Cardiac muscle cell (in vitro differentiated cells and primary cell): ENCODE results near the gene KCNIP4. TPM values are rescaled to one million over a fixed set of nuclear protein-coding genes. Genes with fewer than 3 reads are reported as not detected.

Experiments
- DNase-seq, 2 donors: peaks; one replicate each; pipeline versions ENCODE4 v3.0.0 to v3.0.0-alpha.2; 2010 to 2017; ENCODE audit warnings: low read depth in 1 of 2, low spot score in 1 of 2
- H3K27ac ChIP-seq: fragments of 200-600 bp; sonication (generic); 2 replicates; pipeline ENCODE4 v1.5.1; 2016
- H3K27me3 ChIP-seq: fragments of 200-600 bp; sonication (generic); 2 replicates; pipeline ENCODE4 v1.6.0; 2016; ENCODE audit warnings: control low read depth
- H3K36me3 ChIP-seq: fragments of 200-600 bp; sonication (generic); 2 replicates; pipeline ENCODE4 v1.5.1; 2016; ENCODE audit warnings: control low read depth
- H3K4me1 ChIP-seq: fragments of 200-600 bp; sonication (generic); 2 replicates; pipeline ENCODE4 v1.8.1; 2017; ENCODE audit warnings: low read depth, mild to moderate bottlenecking, mixed run types
- H3K4me3 ChIP-seq: fragments of 200-600 bp; sonication (generic); 2 replicates; pipeline ENCODE4 v1.5.1; 2016; ENCODE audit warnings: mild to moderate bottlenecking
- H3K9me3 ChIP-seq: fragments of 200-600 bp; sonication (generic); 2 replicates; pipeline ENCODE4 v1.5.1; 2017; ENCODE audit warnings: low read depth, mild to moderate bottlenecking, control low read depth
- polyA plus RNA-seq: library from polyadenylated mRNA; unstranded; fragments of >200 nt; fragmentation: Nextera tagmentation; extraction: Ambion mirVana; gene quantifications from 2 replicates; pipeline ENCODE4 v1.2.1, GENCODE V29; 2016
- total RNA-seq: library from RNA; depleted of rRNA; stranded (reverse); fragments of >200 nt; gene quantifications from 2 replicates; pipeline ENCODE4 v1.2.3, GENCODE V29; 2016
- TF ChIP-seq, protein P1 (sequence below): IDR thresholded peaks from 2 replicates; pipeline ENCODE4 v1.5.1; 2012; ENCODE audit warnings: low read depth, mild to moderate bottlenecking, low read length

Gene KCNIP4
- total and polyA plus RNA-seq, 2 experiments from 2014 or later, result 14.5 to 15.9 TPM

DNA sequence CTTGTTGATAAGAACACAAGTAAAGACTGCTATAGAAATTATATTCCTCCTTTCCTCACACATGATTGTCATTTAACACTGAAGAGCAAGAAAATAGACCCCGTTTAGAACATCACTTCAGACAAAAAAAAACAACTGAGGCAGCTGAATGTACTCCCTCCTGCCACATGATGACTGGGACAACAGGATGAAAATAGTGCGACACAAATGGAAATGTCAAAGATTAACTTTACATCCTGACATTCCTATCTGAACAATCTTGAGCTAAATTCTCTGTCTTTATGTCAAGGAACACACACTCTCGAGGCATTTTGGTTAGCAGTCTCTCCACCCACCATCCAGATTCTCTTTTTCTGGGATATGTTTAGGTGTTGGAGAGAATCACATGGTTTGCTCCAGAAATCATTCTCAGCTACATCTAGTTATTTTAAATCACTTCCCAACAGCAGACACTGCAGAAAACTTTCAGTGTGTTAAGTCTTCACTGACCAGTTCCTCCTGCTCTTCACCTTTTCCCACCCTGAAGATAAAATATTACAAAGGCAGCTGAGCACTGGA lies 16.3 kb upstream of the KCNIP4 start:
- TF ChIP-seq, protein P1, sequence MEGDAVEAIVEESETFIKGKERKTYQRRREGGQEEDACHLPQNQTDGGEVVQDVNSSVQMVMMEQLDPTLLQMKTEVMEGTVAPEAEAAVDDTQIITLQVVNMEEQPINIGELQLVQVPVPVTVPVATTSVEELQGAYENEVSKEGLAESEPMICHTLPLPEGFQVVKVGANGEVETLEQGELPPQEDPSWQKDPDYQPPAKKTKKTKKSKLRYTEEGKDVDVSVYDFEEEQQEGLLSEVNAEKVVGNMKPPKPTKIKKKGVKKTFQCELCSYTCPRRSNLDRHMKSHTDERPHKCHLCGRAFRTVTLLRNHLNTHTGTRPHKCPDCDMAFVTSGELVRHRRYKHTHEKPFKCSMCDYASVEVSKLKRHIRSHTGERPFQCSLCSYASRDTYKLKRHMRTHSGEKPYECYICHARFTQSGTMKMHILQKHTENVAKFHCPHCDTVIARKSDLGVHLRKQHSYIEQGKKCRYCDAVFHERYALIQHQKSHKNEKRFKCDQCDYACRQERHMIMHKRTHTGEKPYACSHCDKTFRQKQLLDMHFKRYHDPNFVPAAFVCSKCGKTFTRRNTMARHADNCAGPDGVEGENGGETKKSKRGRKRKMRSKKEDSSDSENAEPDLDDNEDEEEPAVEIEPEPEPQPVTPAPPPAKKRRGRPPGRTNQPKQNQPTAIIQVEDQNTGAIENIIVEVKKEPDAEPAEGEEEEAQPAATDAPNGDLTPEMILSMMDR, result no peak
- Histone ChIP-seq H3K36me3 (no peaks in the 10 kb centered on the region), H3K4me3 (no peak overlapping the region), H3K27me3 (no peaks in the 10 kb centered on the region), H3K4me1 (no peaks in the 10 kb centered on the region), H3K27ac (no peak overlapping the region), H3K9me3 (no peaks in the 10 kb centered on the region)
- DNase-seq, result no peak

DNA sequence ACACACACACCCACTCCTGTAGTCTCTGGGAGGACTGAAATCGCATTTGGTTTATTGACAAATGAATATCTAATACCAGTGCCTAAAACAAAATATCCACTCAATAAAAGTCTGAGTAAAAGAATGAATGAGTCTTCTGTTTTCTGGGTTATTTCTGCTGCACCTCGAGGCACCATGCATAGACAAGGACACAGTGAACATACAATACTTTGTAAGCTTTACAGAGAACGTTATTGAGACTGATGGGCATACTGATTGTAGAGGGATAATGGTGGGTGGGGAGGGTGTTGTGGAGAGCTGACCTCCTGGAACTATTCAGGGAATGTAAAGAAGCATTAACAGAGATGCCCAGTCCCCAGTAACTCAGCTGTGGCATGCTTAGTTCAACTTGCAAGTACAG lies 14.1 kb upstream of the KCNIP4 start:
- Histone ChIP-seq H3K36me3 (no peaks in the 10 kb centered on the region), H3K4me1 (no peaks in the 10 kb centered on the region), H3K4me3 (no peak overlapping the region), H3K9me3 (no peaks in the 10 kb centered on the region), H3K27me3 (no peaks in the 10 kb centered on the region), H3K27ac (no peak overlapping the region)
- TF ChIP-seq, protein P1, result no peak
- DNase-seq, result no peak

DNA sequence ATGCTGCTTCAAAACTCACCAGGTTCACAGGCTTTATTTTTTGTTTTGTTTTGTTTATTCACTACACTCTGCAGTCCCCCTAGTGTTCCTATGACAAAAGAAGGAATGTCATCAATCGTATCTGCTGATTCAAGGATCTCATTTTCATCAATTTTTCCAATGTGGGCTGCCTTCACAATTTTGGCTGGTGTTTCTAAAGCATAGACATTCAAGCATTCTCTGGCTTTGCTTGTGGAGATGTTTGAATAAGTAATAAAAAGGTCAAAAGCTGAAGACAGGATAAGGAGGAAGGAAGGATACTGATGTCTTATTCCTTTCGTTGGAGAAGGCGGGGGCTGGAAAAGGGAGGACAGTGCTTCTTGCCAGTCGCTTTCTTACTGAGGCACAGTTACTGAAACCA lies 12.2 kb upstream of the KCNIP4 start:
- H3K27me3 ChIP-seq, result no peaks in the 10 kb centered on the region

DNA sequence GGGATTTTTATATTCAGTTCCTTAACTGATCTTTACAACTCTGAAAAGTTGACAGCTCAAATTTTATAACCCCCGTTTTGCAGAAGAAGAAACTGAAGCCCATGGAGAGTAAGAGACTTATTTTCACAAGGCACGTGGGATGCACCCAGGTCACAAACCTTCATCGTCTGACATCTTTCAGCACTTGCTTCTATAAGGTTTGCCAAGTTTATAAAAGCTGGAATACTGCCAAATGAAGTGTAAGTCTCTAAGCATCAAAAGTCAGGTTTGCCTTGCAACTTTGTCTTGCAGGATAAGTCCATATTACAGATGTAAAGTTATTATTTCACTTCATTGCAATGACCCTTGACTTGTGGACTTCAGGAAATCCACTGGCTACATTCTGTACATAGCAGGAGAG lies 6.3 kb upstream of the KCNIP4 start:
- Histone ChIP-seq H3K4me3 (no peak overlapping the region), H3K27me3 (peaks cover 27% of the 10 kb centered on the region), H3K4me1 (no peaks in the 10 kb centered on the region), H3K36me3 (no peaks in the 10 kb centered on the region), H3K27ac (no peak overlapping the region), H3K9me3 (no peaks in the 10 kb centered on the region)
- peak in 1 of 2 donors; percentile 2 for DNase-seq
- TF ChIP-seq, protein P1, result no peak

More for the DNA sequence above, 12.2 kb upstream of the KCNIP4 start:
- Histone ChIP-seq H3K36me3 (no peaks in the 10 kb centered on the region), H3K27ac (no peak overlapping the region), H3K9me3 (no peaks in the 10 kb centered on the region), H3K4me3 (no peak overlapping the region), H3K4me1 (no peaks in the 10 kb centered on the region)
- DNase-seq, result no peak
- TF ChIP-seq, protein P1, result no peak

DNA sequence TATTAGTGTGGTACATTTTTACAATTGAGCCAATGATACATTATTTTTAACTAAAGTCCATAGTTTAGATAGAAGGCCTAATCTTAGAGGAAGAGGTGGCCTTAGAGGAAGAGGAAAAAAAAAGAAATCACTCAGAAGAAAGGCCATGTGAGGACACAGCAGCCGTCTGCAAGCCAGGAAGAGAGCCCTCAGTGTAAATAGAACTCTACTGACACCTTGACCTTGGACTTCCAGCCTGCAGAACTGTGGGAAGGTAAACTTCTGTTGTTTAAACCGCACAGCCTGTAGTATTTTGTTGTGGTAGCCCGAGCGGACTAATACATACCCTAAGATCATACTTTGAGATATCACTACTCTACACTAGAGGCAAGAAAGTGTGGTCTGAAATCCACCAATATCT lies 5.1 kb upstream of the KCNIP4 start:
- H3K4me3 ChIP-seq, result no peak overlapping the region
- H3K27ac ChIP-seq, result no peak overlapping the region
- TF ChIP-seq, protein P1, result no peak
- H3K36me3 ChIP-seq, result no peaks in the 10 kb centered on the region
- no peak for DNase-seq
- peaks cover 39% of the 10 kb centered on the region for H3K27me3 ChIP-seq
- no peaks in the 10 kb centered on the region for H3K9me3 ChIP-seq
- no peaks in the 10 kb centered on the region for H3K4me1 ChIP-seq
